ENCODE results near the gene RBM39.

- no peak for TF ChIP-seq L3MBTL2 (conservative IDR thresholded peaks at IDR 0.05)
- no peak for TF ChIP-seq SP1 (IDR thresholded peaks at IDR 0.05)
Measured at GRCh38 chr20:35661053-35661452, 81.0 kb downstream of the RBM39 start.
